ENCODE results near the gene HELQ.

HELQ gene

DNA sequence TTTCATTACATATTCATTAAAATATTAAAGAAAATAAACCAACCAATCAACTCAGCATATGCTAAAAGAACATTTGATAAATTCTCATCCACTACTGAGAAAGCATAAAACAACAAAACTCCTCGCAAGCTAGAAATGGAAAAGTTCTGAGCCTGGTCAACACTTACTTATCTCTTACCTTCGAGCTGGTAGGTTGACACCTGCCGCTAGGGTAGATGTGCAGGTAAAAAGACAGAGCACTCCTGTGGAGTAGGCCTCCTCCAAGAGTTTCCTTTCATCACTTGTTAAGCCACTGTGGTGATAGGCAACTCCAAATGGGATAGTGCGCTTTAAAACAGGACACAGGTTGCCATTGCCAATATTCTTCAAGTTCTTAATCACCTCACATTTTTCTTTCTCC lies 18.9 kb downstream of the HELQ start:
- in situ Hi-C loops (cut with MboI; ENCODE audit: low pct_unique_long_range_greater_than_20kb, low sequenced_read_pairs, unreplicated experiment) = no loop called here

DNA sequence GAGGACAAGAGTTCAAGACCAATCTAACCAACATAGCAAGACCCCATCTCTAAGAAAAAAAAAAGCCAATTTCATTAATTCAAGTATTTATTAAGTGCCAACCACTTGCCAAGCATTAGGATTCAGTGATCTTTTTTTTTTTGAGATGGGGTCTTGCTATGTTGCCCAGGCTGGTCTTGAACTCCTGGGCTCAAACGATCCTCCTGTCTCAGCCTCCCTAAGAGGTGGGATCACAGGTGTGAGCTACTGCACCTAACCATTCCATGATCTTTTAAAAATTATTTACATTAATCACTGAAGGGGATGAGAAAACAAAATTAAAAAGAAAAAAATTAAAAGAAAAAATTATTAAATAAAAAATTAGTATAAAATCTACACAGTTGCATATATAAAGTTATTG lies 24.4 kb downstream of the HELQ start:
- in situ Hi-C loops (cut with MboI; ENCODE audit: low pct_unique_long_range_greater_than_20kb, low sequenced_read_pairs, unreplicated experiment) = no loop called here
- no peak for DNase-seq (ENCODE audit: low spot score)
- no peak for TF ChIP-seq CTCF (IDR thresholded peaks at IDR 0.05; ENCODE audit: extremely low read depth, insufficient read depth, missing control alignments)

More for the DNA sequence above, 18.9 kb downstream of the HELQ start:
- DNase-seq (ENCODE audit: low spot score) = no peak
- no peak for TF ChIP-seq CTCF (IDR thresholded peaks at IDR 0.05; ENCODE audit: extremely low read depth, insufficient read depth, missing control alignments)

- in situ Hi-C loops (cut with MboI; ENCODE audit: low pct_unique_long_range_greater_than_20kb, low sequenced_read_pairs, unreplicated experiment) = no loop called here
- TF ChIP-seq CTCF (IDR thresholded peaks at IDR 0.05; ENCODE audit: extremely low read depth, insufficient read depth, missing control alignments) = no peak
Measured at GRCh38 chr4:83418211-83418610, 37.4 kb downstream of the HELQ start.

GRCh38 chr4:83417566-83417965 lies 38.1 kb downstream of the HELQ start:
- no peak for DNase-seq (ENCODE audit: low spot score)
- no peak for TF ChIP-seq CTCF (IDR thresholded peaks at IDR 0.05; ENCODE audit: extremely low read depth, insufficient read depth, missing control alignments)
- in situ Hi-C loops (cut with MboI; ENCODE audit: low pct_unique_long_range_greater_than_20kb, low sequenced_read_pairs, unreplicated experiment) = no loop called here

More at GRCh38 chr4:83418211-83418610, 37.4 kb downstream of the HELQ start:
- no peak for DNase-seq (ENCODE audit: low spot score)

- in situ Hi-C loops (cut with MboI; ENCODE audit: low pct_unique_long_range_greater_than_20kb, low sequenced_read_pairs, unreplicated experiment) = no loop called here
- TF ChIP-seq CTCF (IDR thresholded peaks at IDR 0.05; ENCODE audit: extremely low read depth, insufficient read depth, missing control alignments) = no peak
Measured at GRCh38 chr4:83413676-83414075, 41.9 kb downstream of the HELQ start.

GRCh38 chr4:83408908-83409307 lies 46.7 kb downstream of the HELQ start:
- no peak for TF ChIP-seq CTCF (IDR thresholded peaks at IDR 0.05; ENCODE audit: extremely low read depth, insufficient read depth, missing control alignments)
- in situ Hi-C loops (cut with MboI; ENCODE audit: low pct_unique_long_range_greater_than_20kb, low sequenced_read_pairs, unreplicated experiment) = no loop called here
- no peak for DNase-seq (ENCODE audit: low spot score)

More at GRCh38 chr4:83413676-83414075, 41.9 kb downstream of the HELQ start:
- DNase-seq (ENCODE audit: low spot score) = no peak
